Measurements from ENCODE around the gene CFAP92.

The CFAP92 gene

GRCh38 chr3:129005526-129006303 is 11.8 kb upstream of the CFAP92 start:
- DNase-seq (ENCODE audit: low spot score) = no peak
- no peak for FAIRE-seq

GRCh38 chr3:129004639-129005295 is 10.9 kb upstream of the CFAP92 start:
- no peak for FAIRE-seq

GRCh38 chr3:129003578-129004112 is 9.8 kb upstream of the CFAP92 start:
- no peak for FAIRE-seq
- no peak for DNase-seq (ENCODE audit: low spot score)

More at GRCh38 chr3:129004639-129005295, 10.9 kb upstream of the CFAP92 start:
- no peak for DNase-seq (ENCODE audit: low spot score)

GRCh38 chr3:129002573-129003569 is 9.0 kb upstream of the CFAP92 start:
- no peak for DNase-seq (ENCODE audit: low spot score)

GRCh38 chr3:129001806-129002572 is 8.1 kb upstream of the CFAP92 start:
- no peak for DNase-seq (ENCODE audit: low spot score)
- FAIRE-seq = no peak

More at GRCh38 chr3:129002573-129003569, 9.0 kb upstream of the CFAP92 start:
- FAIRE-seq = no peak

GRCh38 chr3:129001101-129001805 is 7.4 kb upstream of the CFAP92 start, which contains the start of gene EFCC1:
Gene EFCC1 (plus strand): TSS chr3:129001304. CDS start chr3:129001629, 325 bp downstream.
- DNase-seq (ENCODE audit: low spot score) = no peak

GRCh38 chr3:129000742-129001100 is 6.8 kb upstream of the CFAP92 start:
- no peak for FAIRE-seq
- no peak for DNase-seq (ENCODE audit: low spot score)

More at GRCh38 chr3:129001101-129001805, 7.4 kb upstream of the CFAP92 start, which contains the start of gene EFCC1:
- no peak for FAIRE-seq

- no peak for FAIRE-seq
Measured at GRCh38 chr3:128999102-128999501, 5.2 kb upstream of the CFAP92 start.

GRCh38 chr3:128998561-128998960 is 4.7 kb upstream of the CFAP92 start:
- DNase-seq (ENCODE audit: low spot score) (no peak), FAIRE-seq (no peak)

More at GRCh38 chr3:128999102-128999501, 5.2 kb upstream of the CFAP92 start:
- DNase-seq (ENCODE audit: low spot score) = no peak

- no peak for DNase-seq (ENCODE audit: low spot score)
- FAIRE-seq = no peak
Measured at GRCh38 chr3:128997486-128998133, 3.7 kb upstream of the CFAP92 start.

- FAIRE-seq (no peak), DNase-seq (ENCODE audit: low spot score) (no peak)
Measured at GRCh38 chr3:128996726-128997125, 2.9 kb upstream of the CFAP92 start.

- no peak for FAIRE-seq
Measured at GRCh38 chr3:128996200-128996599, 2.3 kb upstream of the CFAP92 start.

GRCh38 chr3:128995737-128996136 is 1.9 kb upstream of the CFAP92 start:
- DNase-seq (ENCODE audit: low spot score) = no peak
- no peak for FAIRE-seq

More at GRCh38 chr3:128996200-128996599, 2.3 kb upstream of the CFAP92 start:
- no peak for DNase-seq (ENCODE audit: low spot score)

- no peak for DNase-seq (ENCODE audit: low spot score)
- no peak for FAIRE-seq
Measured at GRCh38 chr3:128994581-128995546, 988 bp upstream of the CFAP92 start.

- no peak for FAIRE-seq
- DNase-seq (ENCODE audit: low spot score) = no peak
Measured at GRCh38 chr3:128994173-128994512, 267 bp upstream of the CFAP92 start.

GRCh38 chr3:128992926-128993460 is 883 bp downstream of the CFAP92 start:
- FAIRE-seq (no peak), DNase-seq (ENCODE audit: low spot score) (no peak)

GRCh38 chr3:128991355-128991895 is 2.5 kb downstream of the CFAP92 start:
- DNase-seq (ENCODE audit: low spot score) (no peak), FAIRE-seq (no peak)

Measured in RCC 7860 (cell line).